Retinal pigment epithelial cell (primary cell): ENCODE results near the gene BORCS5.

Experiments used
- DNase-seq: peaks from one replicate; pipeline ENCODE4 v3.0.0-alpha.2; 2010; ENCODE audit warnings: low read depth
- H3K4me3 ChIP-seq: 2 replicates; pipeline ENCODE4 v1.5.1; 2011; ENCODE audit warnings: mild to moderate bottlenecking, low read length, control low read depth, moderate library complexity
- TF ChIP-seq, protein P1 (sequence below): conservative IDR thresholded peaks from 2 replicates; pipeline ENCODE4 v1.5.1; 2011; ENCODE audit warnings: low read depth, low read length, control low read depth, inconsistent platforms

The BORCS5 gene

GRCh38 chr12:12518919-12519318 lies 162.0 kb downstream of the BORCS5 start:
- TF ChIP-seq, protein P1, sequence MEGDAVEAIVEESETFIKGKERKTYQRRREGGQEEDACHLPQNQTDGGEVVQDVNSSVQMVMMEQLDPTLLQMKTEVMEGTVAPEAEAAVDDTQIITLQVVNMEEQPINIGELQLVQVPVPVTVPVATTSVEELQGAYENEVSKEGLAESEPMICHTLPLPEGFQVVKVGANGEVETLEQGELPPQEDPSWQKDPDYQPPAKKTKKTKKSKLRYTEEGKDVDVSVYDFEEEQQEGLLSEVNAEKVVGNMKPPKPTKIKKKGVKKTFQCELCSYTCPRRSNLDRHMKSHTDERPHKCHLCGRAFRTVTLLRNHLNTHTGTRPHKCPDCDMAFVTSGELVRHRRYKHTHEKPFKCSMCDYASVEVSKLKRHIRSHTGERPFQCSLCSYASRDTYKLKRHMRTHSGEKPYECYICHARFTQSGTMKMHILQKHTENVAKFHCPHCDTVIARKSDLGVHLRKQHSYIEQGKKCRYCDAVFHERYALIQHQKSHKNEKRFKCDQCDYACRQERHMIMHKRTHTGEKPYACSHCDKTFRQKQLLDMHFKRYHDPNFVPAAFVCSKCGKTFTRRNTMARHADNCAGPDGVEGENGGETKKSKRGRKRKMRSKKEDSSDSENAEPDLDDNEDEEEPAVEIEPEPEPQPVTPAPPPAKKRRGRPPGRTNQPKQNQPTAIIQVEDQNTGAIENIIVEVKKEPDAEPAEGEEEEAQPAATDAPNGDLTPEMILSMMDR: no peak
- no peak for DNase-seq
- H3K4me3 ChIP-seq: no peak overlapping the region
